ENCODE data around the gene NDRG4. TPM values are rescaled to one million over a fixed set of nuclear protein-coding genes. Genes with fewer than 3 reads are reported as not detected.
"Not testable (repeated sequence)": the region's sequence is repeated elsewhere in the genome, so short reads cannot be mapped to it uniquely, and the experiment has no call there.

The NDRG4 gene
- polyA plus RNA-seq, 1 donor, result 11.7 TPM

DNA sequence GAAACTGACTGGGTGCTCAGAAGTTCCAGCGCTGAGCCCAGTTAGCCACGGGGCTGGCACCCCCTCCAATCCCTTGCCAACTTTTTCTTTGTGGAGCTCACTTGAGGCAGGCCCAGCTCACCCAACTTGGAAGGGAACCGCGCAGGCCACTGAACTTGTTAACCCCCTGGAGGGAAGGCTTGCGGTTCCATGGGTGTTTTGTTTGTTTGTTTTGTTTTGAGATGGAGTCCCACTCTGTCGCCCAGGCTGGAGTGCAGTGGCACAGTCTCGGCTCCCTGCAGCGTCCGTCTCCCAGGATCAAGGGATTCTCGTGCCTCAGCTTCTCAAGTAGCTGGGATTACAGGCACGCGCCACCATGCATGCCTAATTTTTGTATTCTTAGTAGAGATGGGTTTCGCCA, 34.1 kb upstream of the NDRG4 start:
- no peak for DNase-seq (ENCODE audit: low read depth)

DNA sequence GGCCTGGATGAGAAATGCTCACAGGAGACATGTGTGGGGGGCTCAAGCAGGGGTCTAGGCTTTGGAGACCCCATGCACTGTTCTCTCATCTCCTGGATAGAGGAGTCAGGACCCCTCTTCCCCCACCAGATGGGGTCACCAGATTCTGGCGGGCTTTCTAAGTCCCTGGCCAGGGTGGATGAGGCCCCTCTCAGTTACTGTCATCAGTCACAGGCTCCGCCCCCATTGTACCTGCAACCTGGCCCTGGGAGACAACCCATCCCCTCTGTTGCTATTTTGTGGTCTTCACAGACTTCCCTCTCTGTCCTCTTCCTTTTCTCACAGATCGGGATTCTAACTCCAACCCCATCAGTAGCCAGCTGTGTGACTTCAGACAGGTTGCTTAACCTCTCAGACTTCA, 33.5 kb upstream of the NDRG4 start:
- no peak for DNase-seq (ENCODE audit: low read depth)

DNA sequence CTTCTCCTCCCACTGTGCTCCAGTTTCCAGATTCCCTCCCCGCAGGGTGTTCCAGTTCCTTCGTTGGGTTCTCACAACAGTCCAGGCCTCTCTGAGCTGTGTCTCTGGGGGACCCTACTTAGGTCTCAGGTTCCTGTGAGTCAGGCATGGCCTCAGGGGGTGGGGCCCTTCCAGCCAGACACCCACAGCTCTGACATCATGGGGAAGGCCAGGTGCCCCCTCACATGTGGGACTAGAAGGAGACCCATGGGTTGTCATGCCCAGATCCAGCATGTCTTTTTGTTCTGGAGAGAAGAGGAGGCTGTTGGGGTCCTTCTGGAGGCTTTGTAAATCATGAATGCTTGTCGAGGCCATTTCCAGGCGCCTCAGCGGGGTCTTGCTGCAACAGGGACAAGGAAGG, 32.0 kb upstream of the NDRG4 start:
- no peak for DNase-seq (ENCODE audit: low read depth)

DNA sequence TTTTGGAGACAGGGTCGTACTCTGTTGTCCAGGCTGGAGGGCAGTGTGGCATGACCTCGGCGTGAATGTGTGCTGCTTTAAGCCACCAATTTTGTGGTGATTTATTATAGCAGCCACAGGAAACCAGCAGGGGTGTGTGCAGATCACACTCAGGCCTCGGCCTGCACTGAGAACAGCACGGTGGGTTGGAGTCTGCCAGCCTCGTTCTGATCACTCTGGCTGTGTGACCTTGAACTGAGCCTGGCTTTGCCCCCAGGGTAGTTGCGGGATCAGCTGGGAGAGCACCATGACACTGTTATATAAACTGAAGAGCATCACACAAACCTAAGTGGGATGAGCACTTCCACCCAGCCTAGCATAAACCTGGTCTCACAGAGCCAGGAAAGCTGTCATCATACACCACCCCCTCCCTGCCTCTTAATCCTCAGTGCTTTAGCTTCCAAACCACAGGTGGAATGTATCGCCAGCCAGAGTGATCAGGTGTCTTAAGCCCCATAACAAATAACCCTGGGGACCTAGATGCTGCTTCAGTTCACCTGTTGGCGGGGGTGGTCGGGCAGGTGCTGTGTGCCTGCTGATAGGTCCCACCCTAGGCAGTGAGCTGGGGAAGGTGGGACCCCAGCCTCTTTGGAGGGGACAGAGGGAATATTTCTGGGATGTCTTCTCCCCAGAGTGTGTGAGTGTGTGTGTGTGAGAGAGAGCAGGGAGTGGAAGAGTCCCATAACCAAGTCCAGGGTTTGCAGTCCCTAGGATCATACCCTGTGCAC, 28.6 kb upstream of the NDRG4 start:
- DNase-seq (ENCODE audit: low read depth), result no peak

DNA sequence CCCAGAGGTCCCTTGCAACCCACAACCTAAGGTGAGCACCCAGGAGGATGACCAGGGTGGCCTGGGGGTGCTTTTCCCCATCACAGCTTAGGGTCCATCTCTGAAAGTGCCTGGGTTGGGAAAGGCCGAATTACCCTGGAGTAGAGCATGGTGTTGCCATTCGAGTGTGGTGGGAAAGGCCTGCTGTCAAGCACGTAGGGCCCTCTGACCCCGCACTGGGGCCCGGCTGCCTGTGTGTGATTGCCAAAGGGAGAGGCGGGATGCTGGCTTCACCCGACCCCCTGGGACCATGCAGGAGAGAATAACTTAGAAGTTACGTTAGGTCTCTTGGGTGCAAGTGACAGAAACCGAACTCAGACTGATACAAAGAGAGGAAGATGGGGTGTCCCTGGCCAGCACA, 27.7 kb upstream of the NDRG4 start:
- DNase-seq (ENCODE audit: low read depth), result no peak

DNA sequence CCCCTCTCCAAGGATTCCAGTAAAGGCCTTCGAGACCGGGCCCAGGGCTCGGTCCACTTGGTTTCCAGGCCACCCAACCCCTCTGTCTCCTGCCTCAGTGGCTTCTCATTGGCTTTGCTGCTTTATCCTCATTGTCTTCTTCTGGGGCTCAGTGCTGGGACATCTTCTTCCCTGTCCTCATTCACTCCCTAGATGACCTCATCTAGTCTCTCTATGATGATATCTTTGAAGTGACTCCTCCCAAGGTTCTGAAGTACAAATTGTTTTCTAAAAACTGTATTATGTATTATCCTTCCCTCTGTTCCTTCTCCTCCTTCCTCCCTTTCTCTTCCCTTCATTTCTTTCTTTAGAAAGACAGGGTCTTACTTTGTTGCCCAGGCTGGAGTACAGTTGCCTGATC, 27.1 kb upstream of the NDRG4 start:
- DNase-seq (ENCODE audit: low read depth), result no peak

DNA sequence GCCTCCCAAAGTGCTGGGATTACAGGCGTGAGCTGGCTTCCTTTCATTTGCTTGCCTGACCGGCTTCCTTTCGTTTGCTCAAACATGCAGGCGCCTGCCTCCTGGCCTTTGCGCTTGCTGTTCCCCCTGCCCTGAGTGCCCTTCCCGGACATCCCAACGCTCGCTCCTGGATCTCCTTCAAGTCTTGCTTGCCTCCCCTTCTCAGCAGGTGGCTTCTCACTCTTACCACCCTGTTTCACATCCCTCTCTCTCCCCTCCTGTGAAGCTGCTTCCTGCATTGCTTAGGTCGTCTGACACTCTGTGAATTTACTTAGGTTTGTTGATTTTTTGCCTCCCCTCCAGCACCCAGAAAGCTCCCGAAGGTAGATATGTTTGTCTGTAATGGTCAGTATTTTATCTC, 25.6 kb upstream of the NDRG4 start:
- no peak for DNase-seq (ENCODE audit: low read depth)

DNA sequence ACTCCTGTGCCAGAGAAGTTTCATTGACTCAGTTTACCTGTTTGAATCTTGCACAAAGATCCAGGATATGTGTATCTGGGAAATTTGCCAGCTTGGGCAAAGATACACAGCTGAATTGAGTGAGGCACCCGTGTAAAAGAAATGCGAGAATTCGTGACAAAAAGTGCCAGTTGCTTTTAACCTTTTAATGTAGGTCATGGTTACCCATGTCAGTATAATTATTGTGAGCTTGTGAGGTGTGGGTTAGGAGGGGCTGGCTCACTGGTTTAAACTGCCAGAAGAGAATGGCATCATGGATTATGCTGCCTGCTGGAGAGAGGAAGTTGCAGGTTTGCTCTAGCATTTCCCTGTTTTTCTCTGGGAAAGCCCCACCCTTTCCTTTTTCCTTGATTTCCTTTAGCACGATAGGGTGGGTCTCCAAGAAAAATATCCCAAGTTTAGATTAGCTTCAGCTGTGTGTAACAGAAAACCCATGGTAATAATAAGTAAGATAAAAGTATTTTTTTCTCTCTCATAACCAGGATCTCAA, 24.8 kb upstream of the NDRG4 start:
- no peak for DNase-seq (ENCODE audit: low read depth)

DNA sequence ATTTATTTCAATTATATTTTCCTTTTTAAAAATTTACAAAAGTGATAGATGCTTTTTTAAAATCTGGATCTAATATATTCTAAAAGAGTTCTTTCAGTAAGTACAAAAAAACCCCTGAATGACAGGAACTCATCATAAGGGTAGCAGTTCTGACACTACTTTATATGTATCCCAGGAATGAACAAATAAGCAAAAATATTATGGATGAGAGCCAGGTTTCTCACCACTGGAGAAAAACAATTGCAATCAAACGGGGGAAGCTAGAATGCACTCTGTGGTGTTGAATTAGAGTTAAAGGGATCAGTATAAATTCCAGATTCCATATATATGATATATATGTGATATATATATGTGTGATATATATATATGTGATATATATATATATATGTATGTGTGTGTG, 23.2 kb upstream of the NDRG4 start:
- no peak for DNase-seq (ENCODE audit: low read depth)

DNA sequence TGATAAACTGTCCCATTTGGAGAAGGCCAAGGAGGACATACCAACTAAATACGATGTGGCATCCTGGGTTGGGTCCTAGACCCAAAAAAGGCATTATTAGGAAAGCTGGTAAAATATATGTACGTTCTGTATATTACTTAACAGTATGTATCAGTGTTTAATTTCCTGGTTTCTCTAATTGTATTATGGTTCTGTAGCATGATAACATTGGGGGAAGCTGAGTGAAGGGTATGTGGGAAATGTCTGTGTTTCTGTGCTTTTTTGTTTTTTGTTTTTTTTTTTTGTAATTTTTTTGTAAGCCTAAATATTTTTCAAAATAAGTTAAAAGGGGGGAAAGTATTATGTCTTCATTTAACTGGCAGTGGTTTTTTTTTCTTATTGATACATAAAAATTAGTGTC, 21.5 kb upstream of the NDRG4 start:
- DNase-seq (ENCODE audit: low read depth), result no peak

DNA sequence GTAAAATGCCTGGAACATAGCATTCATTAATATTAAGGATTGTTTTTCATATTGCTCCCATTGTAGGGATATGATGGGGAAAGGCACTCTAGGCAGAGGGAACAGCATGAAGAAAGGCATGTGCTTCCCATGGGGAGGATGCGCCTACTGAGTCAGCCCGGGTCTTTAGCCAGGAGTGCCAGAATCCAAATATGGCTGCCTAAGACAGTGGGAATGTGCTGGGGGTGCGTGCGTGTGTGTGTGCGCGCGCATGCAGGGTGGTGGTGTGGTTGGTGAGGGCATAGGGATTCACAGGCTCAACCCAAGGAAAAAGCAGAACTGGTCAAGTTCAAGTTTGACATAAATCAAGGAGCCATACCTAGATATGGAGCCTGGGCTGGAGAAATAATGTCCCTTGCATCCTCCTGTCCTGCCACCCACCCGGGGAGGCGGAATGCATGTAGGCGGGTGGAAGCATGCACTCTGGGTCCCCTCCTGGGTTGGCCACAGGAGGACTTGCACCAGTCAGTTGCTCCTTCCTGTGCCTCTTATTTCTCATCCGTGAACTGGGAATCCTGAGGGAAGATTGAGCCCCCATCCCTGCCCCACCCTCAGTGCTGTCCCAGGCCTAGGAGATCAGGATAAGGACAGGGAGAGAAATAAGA, 18.6 kb upstream of the NDRG4 start:
- DNase-seq (ENCODE audit: low read depth), result no peak

DNA sequence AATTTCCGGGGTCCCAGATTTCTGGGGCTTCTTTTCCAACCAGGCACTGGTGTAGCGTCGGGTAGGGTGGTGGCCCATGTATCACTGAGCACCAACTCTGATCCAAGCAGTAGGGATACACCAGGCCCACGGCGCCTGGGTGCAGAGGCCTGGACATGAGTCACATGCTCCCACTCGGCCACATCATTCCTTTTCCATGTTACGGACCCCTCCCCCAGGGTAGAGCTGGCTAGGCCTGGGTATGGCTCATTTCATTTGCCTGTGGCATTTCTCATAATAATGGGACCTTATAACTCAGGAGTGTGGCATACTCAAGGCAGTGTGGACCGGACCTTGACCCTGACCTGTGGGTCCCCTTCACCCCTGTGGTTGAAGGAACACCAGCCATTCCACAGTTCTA, 18.0 kb upstream of the NDRG4 start:
- DNase-seq (ENCODE audit: low read depth), result no peak

DNA sequence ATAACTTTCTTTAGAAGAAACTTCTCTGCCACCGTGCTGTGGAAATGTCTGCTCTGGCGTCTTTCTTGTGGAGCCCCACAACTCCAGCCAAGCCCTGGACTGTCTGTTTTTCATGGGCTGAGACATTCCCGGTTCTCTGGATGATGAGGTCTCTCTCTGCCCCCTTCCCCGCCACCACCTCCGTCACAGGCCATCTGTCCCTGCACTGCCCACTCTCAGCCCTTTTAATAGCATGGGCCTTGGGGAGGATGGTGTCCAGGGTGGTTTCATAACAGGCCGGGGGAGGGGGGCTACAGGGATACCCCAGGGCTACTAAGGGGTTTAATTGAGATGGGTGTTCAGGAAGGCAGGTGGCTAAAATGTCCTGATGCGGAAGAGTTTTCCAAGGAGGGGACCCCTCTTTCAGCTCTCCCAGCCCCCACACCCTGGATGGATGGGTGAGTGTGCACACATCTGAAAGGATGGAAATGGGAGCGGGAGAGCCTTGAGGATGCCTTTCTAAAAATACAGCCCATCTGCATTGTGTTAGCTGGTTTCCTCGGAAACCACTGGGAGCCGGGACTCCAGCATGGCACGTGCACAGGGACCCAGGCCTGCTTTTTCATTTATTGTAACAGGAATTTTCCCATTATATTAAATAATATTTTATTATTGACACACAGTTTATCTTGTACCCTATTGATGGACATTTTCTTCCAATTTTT, 14.6 kb upstream of the NDRG4 start:
- no peak for DNase-seq (ENCODE audit: low read depth)

DNA sequence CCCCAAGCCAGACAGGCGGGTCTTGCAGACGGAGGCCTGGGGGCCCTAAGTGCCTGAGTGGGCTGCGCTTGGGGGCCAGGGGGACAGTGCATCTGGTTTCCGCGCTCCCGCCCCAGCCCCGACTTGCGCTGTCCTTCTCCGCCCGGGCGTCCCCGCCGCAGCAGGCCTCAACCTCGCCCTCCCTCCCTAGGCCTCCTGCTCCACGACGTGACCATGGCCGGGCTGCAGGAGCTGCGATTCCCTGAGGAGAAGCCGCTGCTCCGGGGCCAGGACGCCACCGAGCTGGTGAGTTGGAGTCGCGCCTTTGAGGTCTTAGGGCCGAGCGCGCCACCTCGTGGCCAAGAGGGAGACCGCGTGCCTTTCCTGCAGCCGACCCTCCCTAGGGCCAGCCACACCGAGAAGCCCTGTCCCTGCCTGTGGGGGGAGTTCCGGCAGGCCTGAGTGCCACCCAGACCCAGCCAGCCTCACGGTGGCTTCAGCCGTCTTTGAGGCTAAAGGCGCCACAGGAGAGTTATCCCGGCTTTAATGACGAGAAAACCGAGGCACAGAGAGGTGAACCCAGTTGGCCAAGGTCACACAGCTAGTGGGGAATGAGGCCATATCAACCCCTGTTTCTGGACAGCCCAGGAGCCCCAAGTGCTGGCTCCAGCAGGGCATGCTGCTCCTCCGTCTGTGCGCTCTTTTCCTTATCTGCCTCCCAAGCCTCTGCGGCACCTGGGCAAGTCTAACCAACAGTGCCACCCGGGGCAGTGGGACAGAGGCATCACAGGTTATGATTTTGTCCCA, 12.2 kb upstream of the NDRG4 start:
- DNase-seq (ENCODE audit: low read depth), result peak; percentile 34

DNA sequence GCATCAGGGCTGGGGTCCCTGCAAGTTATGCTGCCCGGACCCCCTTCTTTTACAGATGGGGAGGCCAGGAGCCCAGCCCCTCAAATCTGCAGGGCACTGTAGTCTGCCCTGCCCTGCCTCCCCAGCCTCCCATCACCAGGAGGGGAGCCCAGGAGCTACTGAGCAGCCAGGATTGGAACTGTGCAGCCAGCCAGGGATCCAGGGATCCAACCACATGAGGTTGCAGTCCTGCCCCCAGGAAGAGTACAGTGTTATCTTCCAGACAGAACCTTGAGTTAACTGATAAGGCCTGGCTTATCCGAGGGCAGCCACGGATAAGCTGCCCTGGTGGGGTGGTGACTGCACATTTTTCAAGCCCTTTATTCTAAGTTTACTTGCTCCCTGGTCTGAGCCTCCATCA, 11.4 kb upstream of the NDRG4 start:
- DNase-seq (ENCODE audit: low read depth), result no peak

DNA sequence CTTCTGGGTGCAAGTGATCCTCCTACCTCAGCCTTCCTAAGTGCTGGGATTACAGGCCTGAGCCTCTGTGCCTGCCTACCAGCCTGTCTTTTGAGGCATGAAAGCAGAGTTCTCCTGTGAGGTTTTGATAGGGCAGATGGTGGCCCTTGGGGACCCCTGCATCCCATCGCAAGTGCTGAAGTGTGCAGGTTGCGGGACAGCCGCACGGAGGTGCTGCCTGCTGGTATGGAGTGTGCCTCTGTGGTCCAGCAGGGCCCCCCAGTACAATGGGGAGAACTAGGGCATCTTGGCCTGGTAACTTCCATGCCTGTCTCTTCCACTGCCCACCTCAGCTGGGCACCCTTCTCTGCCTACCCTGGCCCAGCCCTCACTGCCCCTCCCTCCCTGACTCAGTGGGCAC, 9.9 kb upstream of the NDRG4 start:
- no peak for DNase-seq (ENCODE audit: low read depth)

DNA sequence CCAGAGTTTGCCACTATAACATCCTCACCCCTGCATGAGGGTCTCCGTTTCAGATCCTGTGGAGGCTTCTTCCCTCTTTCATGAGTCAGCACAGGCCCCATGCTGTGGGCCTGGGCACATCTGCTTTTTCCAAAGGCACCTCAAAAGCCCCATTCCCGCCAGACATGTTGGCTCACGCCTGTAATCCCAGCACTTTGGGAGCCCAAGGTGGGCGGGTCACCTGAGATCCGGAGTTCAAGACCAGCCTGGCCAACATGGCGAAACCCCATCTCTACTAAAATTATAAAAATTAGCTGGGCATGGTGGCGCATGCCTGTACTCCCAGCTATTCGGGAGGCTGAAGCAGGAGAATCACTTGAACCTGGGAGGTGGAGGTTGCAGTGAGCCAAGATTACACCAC, 9.4 kb upstream of the NDRG4 start:
- not testable (repeated sequence) for DNase-seq (ENCODE audit: low read depth)

DNA sequence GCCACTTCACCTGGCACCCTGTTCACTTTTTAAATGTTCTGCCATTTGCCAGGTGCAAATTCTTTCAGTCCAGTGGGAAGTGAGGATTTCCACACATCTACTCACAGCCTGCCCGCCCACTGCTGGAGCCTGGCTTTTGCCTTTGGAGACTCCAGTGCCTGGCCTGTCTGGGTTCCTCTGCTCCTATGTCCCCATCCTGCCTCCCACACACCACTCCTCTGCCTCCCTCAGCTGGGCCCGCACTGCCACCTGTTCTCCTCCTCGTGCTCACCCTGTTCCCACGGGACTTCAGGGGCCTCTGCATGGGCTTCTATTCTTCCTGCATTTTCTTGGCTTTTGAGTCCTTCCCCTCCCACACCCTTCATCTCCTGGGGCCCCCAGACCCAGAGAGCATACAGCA, 7.9 kb upstream of the NDRG4 start:
- no peak for DNase-seq (ENCODE audit: low read depth)

DNA sequence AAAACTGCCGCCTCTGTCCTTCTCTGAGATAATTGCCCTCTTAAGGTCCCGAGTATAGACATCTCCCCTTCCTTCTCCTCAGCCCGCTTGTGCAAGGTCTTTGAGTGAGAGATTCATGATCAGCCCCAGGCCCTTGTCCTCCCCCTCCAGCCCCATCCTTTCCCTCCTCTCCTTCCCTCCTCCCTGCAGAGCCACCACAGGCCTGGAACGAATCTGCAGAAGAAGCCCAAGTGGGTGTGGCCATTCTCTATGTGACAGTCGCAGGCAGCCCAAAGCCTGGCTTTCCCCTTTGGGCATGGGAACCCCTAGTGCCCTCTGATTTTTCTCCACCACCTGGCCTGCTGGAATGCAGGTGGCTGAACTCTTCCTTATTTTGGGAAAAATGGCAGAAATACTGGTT, 7.2 kb upstream of the NDRG4 start:
- DNase-seq (ENCODE audit: low read depth), result no peak

DNA sequence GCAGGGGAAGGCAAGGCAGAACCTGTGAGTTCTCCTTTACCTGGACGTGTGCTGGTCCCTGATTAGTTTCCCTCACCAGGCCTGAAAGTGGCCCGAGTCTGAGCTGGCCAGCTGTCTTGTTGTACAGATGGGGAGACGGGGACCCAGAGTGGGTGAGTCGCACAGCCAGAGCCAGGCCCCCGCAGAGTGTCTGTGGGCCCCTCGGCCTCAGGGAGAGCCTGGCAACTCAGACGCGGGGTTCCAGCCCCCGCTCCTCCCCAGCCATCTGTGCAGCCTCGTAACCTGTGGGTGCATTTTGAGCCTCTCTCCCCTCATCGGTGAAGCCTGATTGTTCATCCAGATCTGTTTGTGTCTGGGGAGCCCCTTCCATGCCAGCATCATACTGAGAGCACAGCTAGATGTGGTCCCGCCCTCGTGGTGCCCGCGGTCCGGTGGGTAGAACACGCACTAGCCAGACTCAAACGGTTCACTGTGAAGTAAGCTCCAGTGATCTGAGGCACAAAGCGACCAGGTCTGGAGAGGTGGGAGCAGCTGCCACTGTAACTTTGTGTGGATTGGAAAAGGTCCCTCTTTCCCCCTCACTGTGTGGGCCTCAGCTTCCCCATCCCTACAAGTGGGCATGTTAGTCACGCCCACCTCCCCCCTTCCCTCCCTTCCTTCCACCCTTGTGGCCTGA, 6.0 kb upstream of the NDRG4 start:
- DNase-seq (ENCODE audit: low read depth), result no peak

DNA sequence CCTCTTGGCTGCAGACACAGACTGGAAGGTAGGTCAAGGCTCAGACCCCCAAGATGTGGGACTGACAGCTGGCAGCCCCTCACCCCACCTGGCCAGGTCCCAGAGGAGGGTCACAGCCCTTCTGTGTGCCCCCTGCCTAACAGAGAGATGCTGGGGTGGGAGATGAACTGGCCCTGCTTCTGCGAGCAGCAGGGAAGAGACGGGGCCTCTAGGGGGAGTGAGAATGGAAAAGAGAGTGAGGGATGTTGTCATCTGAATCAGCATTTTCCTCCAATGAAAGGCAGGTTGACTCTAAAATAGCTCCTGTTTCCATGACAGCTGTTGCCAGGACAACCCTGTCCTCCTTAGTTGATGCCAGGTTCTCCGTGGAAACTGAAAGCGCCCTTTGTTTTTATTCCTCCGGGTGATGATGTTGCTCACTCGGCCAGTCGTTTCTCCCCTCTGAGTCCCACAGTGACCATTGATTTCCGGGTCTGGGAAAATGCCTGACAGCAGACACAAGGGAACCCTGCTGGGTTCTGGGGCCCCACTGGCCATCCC, 4.9 kb upstream of the NDRG4 start:
- peak; percentile 99 for DNase-seq (ENCODE audit: low read depth)

Measured in forelimb muscle (tissue), 1 donor.